GM15510 (cell line): Measurements from ENCODE around the gene LEFTY2.

Experiments
- POLR2A ChIP-seq: IDR thresholded peaks from 3 replicates; pipeline ENCODE4 v1.6.1; 2011; ENCODE audit warnings: borderline replicate concordance; ENCODE audit not compliant: insufficient read length; ENCODE audit errors: extremely low read depth

LEFTY2 gene

GRCh38 chr1:225917101-225917500 lies 23.9 kb downstream of the LEFTY2 start:
- TF ChIP-seq POLR2A: no peak

GRCh38 chr1:225915538-225915991 lies 25.5 kb downstream of the LEFTY2 start:
- no peak for TF ChIP-seq POLR2A

DNA sequence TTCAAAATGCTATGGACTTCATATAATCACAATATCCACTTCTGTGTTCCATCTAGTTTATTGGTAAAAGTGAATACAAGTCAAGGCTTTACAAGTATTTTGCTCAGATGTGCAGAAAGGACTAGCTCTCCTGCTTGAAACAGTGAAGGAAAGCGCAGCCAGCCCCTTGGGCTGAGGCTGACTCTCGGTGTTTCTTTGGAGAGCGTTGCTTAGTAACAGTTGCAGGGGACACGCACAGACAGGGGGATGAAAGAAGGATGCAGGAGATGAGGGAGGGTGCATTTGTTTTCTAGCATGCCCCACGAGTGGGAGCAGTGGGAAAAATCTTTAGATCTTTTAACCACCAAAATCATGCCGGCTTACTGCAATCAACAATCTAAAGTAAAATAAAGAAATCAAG lies 26.1 kb downstream of the LEFTY2 start:
- no peak for TF ChIP-seq POLR2A

GRCh38 chr1:225914391-225914790 lies 26.6 kb downstream of the LEFTY2 start:
- TF ChIP-seq POLR2A: no peak

DNA sequence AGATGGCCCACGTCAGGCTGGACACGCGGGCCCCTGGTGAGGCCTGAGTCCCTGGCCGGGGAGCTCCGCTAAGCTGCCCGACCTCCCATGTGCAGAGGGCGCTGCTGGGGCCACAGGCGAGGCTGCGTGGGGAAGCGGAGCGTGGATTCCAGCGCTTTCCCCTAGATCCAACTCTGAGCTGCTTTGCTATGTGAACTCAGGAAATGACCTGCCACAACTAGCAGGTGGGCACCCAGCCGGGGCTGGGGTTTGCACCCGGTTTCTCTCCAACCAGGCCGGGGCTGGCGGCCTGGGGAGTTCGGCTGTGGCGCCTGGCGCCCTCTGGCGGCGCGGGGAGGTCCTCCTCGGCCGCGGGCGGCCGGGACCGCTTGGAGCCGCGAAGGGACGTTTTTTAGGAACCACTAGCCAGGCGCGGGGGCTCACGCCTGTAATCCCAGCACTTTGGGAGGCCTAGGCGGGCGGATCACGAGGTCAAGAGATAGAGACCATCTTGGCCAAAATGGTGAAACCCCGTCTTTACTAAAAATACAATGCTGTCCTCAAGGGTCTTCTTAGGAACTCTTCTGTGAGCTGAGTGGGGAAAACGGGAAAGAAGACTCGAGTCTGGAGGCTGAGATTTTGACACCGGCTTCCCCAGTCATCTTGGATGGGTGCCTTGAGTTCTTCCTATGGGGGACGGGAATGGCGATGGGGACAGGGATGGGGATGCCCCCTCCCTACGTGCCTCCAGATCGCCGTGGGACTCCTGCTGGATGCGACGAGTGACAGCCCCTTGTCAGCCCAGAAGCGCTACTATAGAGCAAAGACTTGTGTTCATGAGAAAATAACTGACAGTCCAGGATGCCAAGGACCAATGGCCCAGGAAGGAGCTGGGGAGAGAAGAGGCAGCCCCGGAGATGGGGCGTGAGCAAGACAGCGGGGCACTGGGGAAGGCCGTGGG lies 29.6 kb downstream of the LEFTY2 start:
- TF ChIP-seq POLR2A: no peak

DNA sequence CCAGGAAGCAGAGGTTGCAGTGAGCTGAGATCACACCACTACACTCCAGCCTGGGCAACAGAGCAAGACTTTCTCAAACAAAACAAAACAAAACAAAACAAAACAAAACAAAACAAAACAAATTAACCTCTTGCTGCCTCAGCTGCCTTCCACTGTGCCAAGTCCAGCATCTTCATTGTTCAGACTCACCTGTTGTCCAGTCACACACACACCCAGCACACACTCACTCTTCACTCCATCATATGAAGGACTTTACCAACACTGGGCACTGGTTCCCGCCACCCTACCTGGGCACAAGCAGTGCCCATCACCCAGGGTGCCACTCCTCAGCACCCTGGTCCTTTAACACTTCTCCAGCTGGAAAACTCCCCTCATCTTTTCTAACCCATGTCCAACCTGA lies 31.5 kb downstream of the LEFTY2 start:
- no peak for TF ChIP-seq POLR2A

GRCh38 chr1:225908773-225909172 lies 32.2 kb downstream of the LEFTY2 start:
- no peak for TF ChIP-seq POLR2A

- no peak for TF ChIP-seq POLR2A
Observed at GRCh38 chr1:225908013-225908640, 32.9 kb downstream of the LEFTY2 start.

DNA sequence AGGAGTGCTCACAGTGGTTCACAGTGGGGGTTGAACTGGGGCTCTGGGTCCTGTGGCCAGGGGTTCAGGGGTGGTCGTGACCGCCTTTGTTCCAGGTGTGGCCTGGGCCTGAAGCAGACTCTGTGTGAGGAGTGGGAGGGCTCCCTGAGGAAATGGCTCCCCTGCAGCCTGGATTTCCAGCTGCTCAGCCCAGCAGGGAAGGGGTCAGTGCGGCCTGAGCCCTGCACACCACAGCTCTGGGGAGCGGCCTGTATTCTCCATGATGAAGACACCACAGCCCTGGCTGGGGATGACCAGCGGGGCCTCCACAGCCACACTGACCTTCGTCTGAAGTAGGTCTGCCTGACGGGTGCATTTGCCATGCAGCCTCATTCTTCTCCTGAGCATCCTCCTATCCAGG lies 33.7 kb downstream of the LEFTY2 start:
- TF ChIP-seq POLR2A: no peak

GRCh38 chr1:225906467-225906866 lies 34.6 kb downstream of the LEFTY2 start:
- no peak for TF ChIP-seq POLR2A

GRCh38 chr1:225903623-225904022 lies 37.4 kb downstream of the LEFTY2 start:
- no peak for TF ChIP-seq POLR2A

- TF ChIP-seq POLR2A: no peak
Observed at GRCh38 chr1:225899044-225899925, 41.7 kb downstream of the LEFTY2 start.

- TF ChIP-seq POLR2A: no peak
Observed at GRCh38 chr1:225897595-225898514, 43.2 kb downstream of the LEFTY2 start.
